Karpas-422 (cell line): ENCODE measurements around the gene UBE2C. TPM values are rescaled to one million over a fixed set of nuclear protein-coding genes. Genes with fewer than 3 reads are reported as not detected.
"Not testable (repeated sequence)": the region's sequence is repeated elsewhere in the genome, so short reads cannot be mapped to it uniquely, and the experiment has no call there.

Experiments used
- DNase-seq: peaks from one replicate; pipeline ENCODE4 v3.0.0-alpha.2; 2015
- H2AFZ ChIP-seq: fragments of 200-600 bp; sonication (generic); 2 replicates; pipeline ENCODE4 v1.6.1; 2014; ENCODE audit warnings: antibody characterized with exemption, low read length, mixed read lengths
- H3K27ac ChIP-seq: fragments of 200-600 bp; sonication (generic); 2 replicates; pipeline ENCODE4 v1.5.1; 2014; ENCODE audit warnings: mild to moderate bottlenecking, low read length, moderate library complexity
- H3K27me3 ChIP-seq: fragments of 200-600 bp; sonication (generic); 2 replicates; pipeline ENCODE4 v1.6.1; 2014; ENCODE audit warnings: low read length, mixed read lengths
- H3K36me3 ChIP-seq: fragments of 200-600 bp; sonication (generic); 2 replicates; pipeline ENCODE4 v1.6.1; 2014; ENCODE audit warnings: low read length, mixed read lengths; ENCODE audit not compliant: insufficient read depth
- H3K4me1 ChIP-seq: fragments of 200-600 bp; sonication (generic); 2 replicates; pipeline ENCODE4 v1.6.1; 2014; ENCODE audit warnings: mild to moderate bottlenecking, low read length, mixed read lengths
- H3K4me2 ChIP-seq: fragments of 200-600 bp; sonication (generic); 2 replicates; pipeline ENCODE4 v1.6.1; 2014; ENCODE audit warnings: low read length, low read depth, mild to moderate bottlenecking; ENCODE audit not compliant: poor library complexity, severe bottlenecking
- H3K4me3 ChIP-seq: fragments of 200-600 bp; sonication (generic); 2 replicates; pipeline ENCODE4 v1.5.1; 2014; ENCODE audit warnings: mild to moderate bottlenecking, antibody characterized with exemption, low read length, mixed read lengths
- H3K79me2 ChIP-seq: fragments of 200-600 bp; sonication (generic); 2 replicates; pipeline ENCODE4 v1.6.1; 2014; ENCODE audit warnings: mild to moderate bottlenecking, low read length, mixed read lengths
- H3K9ac ChIP-seq: fragments of 200-600 bp; sonication (generic); 2 replicates; pipeline ENCODE4 v1.6.0; 2014; ENCODE audit warnings: low read length
- H3K9me2 ChIP-seq: fragments of 200-600 bp; sonication (generic), shearing (Covaris generic); replicated peaks from 2 replicates; pipeline ENCODE4 v1.6.0; 2014; ENCODE audit warnings: mild to moderate bottlenecking, low read length, moderate library complexity; ENCODE audit not compliant: insufficient read depth
- H3K9me3 ChIP-seq: fragments of 300-700, 200-600 bp; sonication (generic); 2 replicates; pipeline ENCODE4 v1.6.1; 2014; ENCODE audit warnings: low read length, mixed read lengths
- H4K20me1 ChIP-seq: fragments of 200-600 bp; sonication (generic); 2 replicates; pipeline ENCODE4 v1.6.1; 2014; ENCODE audit warnings: mild to moderate bottlenecking, antibody characterized with exemption, low read length, low read depth; ENCODE audit not compliant: insufficient read depth
- total RNA-seq: library from RNA; depleted of rRNA; stranded (reverse); fragments of >200 nt; shearing (Covaris generic); gene quantifications from 2 replicates; pipeline ENCODE4 v1.2.3, GENCODE V29; 2014; ENCODE audit warnings: low replicate concordance

The UBE2C gene
- total RNA-seq, 1 experiment from 2014 or later, result 141 TPM

DNA sequence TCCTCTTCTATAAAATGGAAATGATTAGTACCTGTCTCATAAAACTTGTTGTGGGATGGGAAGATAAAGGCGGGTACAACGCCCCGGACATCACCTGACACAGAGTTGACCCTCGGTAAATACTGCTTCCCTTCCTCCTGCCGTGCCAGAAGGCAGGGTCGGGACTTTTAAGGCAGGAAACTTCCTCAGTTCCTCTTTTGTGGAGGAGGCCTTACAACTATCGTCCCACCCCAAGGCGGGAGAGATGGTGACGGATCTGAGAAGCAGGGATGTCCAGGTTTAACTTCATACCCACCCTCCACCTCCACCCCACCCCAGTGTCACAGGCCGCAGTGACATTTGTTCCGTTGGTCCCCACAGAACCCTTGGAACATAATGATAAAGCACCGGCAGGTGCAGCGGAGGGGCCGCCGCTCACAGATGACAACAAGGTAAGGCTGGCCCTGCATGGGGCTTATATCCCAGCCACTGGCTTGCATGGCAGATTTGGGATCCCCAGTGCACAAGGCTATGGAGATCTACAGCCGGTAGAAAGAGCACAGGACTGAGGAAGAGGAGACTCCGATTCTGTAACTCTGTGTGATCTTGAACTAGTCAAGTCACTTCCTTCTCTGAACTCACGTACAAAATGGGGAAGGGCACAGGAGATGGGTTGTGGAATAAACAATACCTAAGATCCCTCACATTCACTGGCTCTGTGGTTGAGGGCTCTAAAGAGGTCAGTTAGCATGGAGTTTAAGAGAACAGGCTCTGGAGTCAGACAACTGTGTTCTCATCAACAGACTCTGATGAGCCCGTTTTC is 19.9 kb upstream of the UBE2C start:
- peak overlapping the region; percentile 96 for H3K4me2 ChIP-seq
- H3K9me3 ChIP-seq, result no peaks in the 10 kb centered on the region
- H3K9ac ChIP-seq, result peak overlapping the region; percentile 89
- no peaks in the 10 kb centered on the region for H3K9me2 ChIP-seq
- no peaks in the 10 kb centered on the region for H3K27me3 ChIP-seq
- peaks cover 14% of the 10 kb centered on the region for H3K4me1 ChIP-seq
- no peak overlapping the region; the same call in 1 of the 2 replicates for H3K27ac ChIP-seq
- no peaks in the 10 kb centered on the region for H4K20me1 ChIP-seq
- peak; percentile 64 for DNase-seq
- peak overlapping the region; percentile 87 for H3K4me3 ChIP-seq
- peaks cover 26% of the 10 kb centered on the region for H3K36me3 ChIP-seq
- H3K79me2 ChIP-seq, result peaks cover 18% of the 10 kb centered on the region
- peak overlapping the region; percentile 65; the same call in 1 of the 2 replicates for H2AFZ ChIP-seq

DNA sequence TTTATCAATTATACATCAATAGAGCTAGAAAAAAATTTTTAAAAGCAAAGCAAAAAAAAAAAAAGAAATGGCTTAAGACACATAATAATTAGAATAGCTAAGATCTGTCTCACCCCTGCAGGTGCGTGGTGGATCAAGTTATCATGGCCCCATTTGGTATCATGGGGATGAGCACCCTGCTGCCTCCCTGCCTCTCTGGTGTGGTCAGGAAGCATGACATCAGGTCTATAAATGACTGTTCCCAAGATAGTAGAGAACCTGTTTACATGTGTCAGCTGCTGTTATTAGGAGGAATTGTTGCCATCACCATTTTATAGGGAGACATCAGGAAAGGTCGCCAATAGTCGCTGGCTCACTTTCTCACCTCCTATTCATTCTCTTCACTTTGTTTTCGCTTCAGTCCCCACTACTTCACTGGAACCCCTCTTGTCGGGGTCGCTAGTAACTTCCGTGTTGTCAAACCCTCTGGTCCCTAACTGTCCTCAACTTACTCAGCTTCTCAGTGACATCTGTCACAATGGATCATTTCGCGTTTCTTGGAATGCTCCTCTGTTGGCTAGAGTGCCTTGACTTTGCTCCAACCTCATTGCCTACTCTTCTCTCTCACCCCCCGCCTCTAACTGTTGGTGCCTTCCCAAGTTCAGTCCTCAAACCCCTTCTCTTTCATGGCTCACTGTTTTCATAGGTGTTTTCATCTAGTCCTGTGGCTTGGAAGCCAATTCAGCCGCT is 15.9 kb upstream of the UBE2C start:
- Histone ChIP-seq H3K4me3 (no peak overlapping the region), H3K4me2 (no peak overlapping the region), H3K9me2 (no peaks in the 10 kb centered on the region), H2AFZ (no peak overlapping the region), H3K27ac (no peak overlapping the region), H3K9me3 (no peaks in the 10 kb centered on the region), H3K4me1 (peaks cover 12% of the 10 kb centered on the region), H4K20me1 (no peaks in the 10 kb centered on the region), H3K36me3 (peaks cover 30% of the 10 kb centered on the region), H3K9ac (no peak overlapping the region), H3K79me2 (peaks cover 18% of the 10 kb centered on the region), H3K27me3 (no peaks in the 10 kb centered on the region)
- no peak for DNase-seq

DNA sequence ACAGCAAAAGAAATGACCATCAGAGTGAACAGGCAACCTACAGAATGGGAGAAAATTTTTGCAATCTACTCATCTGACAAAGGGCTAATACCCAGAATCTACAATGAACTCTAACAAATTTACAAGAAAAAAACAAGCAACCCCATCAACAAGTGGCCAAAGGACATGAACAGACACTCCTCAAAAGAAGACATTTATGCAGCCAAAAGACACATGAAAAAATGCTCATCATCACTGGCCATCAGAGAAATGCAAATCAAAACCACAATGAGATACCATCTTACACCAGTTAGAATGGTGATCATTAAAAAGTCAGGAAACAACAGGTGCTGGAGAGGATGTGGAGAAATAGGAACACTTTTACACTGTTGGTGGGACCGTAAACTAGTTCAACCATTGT is 14.9 kb upstream of the UBE2C start:
- not testable (repeated sequence) for H3K9ac ChIP-seq, H3K4me2 ChIP-seq, H3K9me3 ChIP-seq, H3K4me3 ChIP-seq, H3K9me2 ChIP-seq, H2AFZ ChIP-seq, DNase-seq, H4K20me1 ChIP-seq, H3K27me3 ChIP-seq, H3K27ac ChIP-seq
- Histone ChIP-seq H3K4me1 (peaks cover 12% of the 10 kb centered on the region), H3K79me2 (peaks cover 11% of the 10 kb centered on the region), H3K36me3 (peaks cover 30% of the 10 kb centered on the region)

DNA sequence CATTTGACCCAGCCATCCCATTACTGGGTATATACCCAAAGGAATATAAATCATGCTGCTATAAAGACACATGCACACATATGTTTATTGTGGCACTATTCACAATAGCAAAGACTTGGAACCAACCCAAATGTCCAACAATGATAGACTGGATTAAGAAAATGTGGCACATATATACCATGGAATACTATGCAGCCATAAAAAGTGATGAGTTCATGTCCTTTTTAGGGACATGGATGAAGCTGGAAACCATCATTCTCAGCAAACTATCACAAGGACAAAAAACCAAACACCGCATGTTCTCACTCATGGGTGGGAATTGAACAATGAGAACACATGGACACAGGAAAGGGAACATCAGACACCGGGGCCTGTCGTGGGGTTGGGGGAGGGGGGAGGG is 14.5 kb upstream of the UBE2C start:
- not testable (repeated sequence) for H3K9ac ChIP-seq, H3K9me2 ChIP-seq, H3K27me3 ChIP-seq, H3K4me1 ChIP-seq, H3K4me2 ChIP-seq, H3K9me3 ChIP-seq, H3K27ac ChIP-seq, H3K4me3 ChIP-seq, DNase-seq, H2AFZ ChIP-seq, H4K20me1 ChIP-seq, H3K79me2 ChIP-seq
- peaks cover 30% of the 10 kb centered on the region for H3K36me3 ChIP-seq

DNA sequence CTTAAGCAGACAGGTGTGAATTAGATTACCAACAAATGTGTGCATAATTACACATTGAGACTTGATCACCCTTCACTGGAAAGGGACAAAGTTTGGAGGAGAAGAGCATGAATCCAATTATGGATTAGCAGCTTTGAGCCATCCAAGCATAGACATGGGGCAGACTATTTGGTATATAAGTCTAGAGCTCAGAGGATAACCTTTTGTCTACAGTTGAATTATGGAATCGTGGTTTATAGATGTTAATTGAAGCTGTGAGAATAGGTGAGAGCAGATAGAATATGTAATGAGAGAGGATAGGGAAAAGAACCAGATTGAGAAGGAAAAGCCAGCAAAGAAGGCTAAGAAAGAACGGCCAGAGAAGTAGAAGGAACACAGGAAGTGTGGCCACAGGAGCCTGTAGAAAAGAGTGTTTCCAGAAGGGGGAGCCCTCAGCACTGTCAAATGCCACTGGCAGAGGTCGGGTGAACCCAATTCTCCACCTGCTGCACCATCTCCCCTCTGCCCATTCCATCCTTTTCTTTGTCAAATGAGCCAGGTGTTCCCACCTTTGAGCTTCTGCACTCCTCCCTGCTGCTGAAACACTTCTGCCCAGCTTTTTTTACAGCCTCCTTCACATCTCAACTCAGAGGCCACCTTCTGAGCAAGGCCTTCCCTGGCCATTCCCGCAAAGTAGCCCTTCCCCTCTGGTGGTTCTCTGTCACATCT is 13.4 kb upstream of the UBE2C start:
- Histone ChIP-seq H3K79me2 (no peaks in the 10 kb centered on the region), H3K9ac (no peak overlapping the region), H3K4me1 (peaks cover 5% of the 10 kb centered on the region; the same call in 1 of the 2 replicates), H4K20me1 (no peaks in the 10 kb centered on the region), H3K9me2 (no peaks in the 10 kb centered on the region), H3K36me3 (peaks cover 30% of the 10 kb centered on the region), H3K4me3 (no peak overlapping the region), H3K4me2 (no peak overlapping the region), H2AFZ (0 out of 2 replicates have a peak overlapping the region, but pooled peaks have one; percentile 4), H3K27ac (no peak overlapping the region), H3K9me3 (no peaks in the 10 kb centered on the region), H3K27me3 (no peaks in the 10 kb centered on the region)
- peak; percentile 87 for DNase-seq

DNA sequence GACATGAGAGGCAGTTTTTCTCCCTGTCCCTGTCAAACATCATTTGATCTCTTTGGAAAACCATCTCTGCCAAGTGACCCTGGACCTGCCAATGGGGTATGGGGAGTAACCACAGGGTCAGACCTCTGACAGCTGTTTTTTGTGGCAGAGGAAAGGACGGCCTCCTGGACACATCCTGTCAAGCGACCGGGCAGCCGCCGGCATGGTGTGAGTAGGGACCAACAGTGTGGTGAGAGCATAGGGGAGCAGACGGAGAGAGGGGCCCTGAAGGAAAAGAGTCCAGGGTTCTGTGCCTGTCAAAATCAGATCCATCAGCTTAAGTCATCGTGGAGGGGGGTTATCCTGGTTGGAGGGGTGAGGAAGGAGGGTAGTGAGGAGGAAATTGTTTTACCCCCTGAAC is 10.6 kb upstream of the UBE2C start:
- no peaks in the 10 kb centered on the region for H3K27me3 ChIP-seq
- H3K4me1 ChIP-seq, result peaks cover 5% of the 10 kb centered on the region; the same call in 1 of the 2 replicates
- no peaks in the 10 kb centered on the region for H3K79me2 ChIP-seq
- H4K20me1 ChIP-seq, result no peaks in the 10 kb centered on the region
- no peaks in the 10 kb centered on the region for H3K9me3 ChIP-seq
- H3K27ac ChIP-seq, result no peak overlapping the region
- H3K9ac ChIP-seq, result no peak overlapping the region
- no peak overlapping the region for H3K4me3 ChIP-seq
- H3K9me2 ChIP-seq, result no peaks in the 10 kb centered on the region
- no peak overlapping the region for H2AFZ ChIP-seq
- H3K4me2 ChIP-seq, result no peak overlapping the region
- H3K36me3 ChIP-seq, result peaks cover 12% of the 10 kb centered on the region
- no peak for DNase-seq

DNA sequence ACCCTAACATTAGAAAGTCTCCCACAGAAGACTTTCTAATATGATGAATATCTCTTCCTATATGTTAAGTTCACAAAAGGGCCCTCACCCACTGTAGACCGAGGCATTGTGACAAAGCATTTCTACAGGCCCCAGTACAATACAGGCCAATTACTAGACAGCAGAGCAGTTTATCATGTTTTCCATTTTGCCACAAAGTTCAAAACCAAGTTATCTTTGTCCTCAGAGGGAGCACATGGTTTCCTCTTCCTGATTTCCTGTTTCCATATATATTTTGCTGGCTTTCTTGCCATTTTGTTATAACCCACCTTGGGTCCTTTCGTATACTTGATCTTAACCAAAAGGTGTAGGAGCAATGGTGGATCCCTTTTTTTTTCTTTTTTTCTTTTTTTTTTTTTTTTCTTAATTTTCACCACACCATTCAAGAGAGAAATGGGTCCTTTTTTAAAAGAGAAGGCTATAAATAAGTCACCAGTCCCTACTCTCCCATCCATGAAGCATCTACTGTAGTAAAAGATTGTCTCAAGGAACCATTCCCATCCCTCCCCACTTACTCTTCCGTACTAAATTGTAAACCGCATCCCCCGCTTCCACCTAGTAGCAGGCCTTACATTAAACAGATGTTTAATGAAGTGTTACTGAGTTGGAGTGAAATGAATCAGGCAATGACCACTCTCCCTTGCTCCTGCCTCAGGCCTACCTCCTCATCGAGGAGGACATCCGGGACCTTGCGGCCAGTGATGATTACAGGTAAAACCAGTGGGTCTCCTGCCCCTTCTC is 2.1 kb upstream of the UBE2C start:
- H3K36me3 ChIP-seq, result peaks cover 33% of the 10 kb centered on the region
- DNase-seq, result no peak
- peaks cover 5% of the 10 kb centered on the region for H3K4me1 ChIP-seq
- H3K79me2 ChIP-seq, result peaks cover 14% of the 10 kb centered on the region
- no peaks in the 10 kb centered on the region for H3K9me2 ChIP-seq
- H3K27me3 ChIP-seq, result no peaks in the 10 kb centered on the region
- no peaks in the 10 kb centered on the region for H4K20me1 ChIP-seq
- no peaks in the 10 kb centered on the region for H3K9me3 ChIP-seq
- no peak overlapping the region for H3K9ac ChIP-seq
- H2AFZ ChIP-seq, result no peak overlapping the region
- H3K27ac ChIP-seq, result no peak overlapping the region
- H3K4me3 ChIP-seq, result no peak overlapping the region
- H3K4me2 ChIP-seq, result no peak overlapping the region
